GM19023 (cell line): ENCODE results near the gene TRIOBP.

Source experiments
- ATAC-seq: cut with Tn5 transposase; IDR thresholded peaks from one replicate; pipeline ENCODE4 v1.9.1; 2021; ENCODE audit warnings: mild to moderate bottlenecking, moderate library complexity; ENCODE audit not compliant: unreplicated experiment

Gene TRIOBP

GRCh38 chr22:37817705-37818408, 121.0 kb downstream of the TRIOBP start:
- ATAC-seq: no peak

- no peak for ATAC-seq
Measured at GRCh38 chr22:37818409-37819104, 121.7 kb downstream of the TRIOBP start.

GRCh38 chr22:37819105-37819433, 122.2 kb downstream of the TRIOBP start:
- no peak for ATAC-seq

GRCh38 chr22:37820350-37820749, 123.5 kb downstream of the TRIOBP start:
- ATAC-seq: no peak

- ATAC-seq: no peak
Measured at GRCh38 chr22:37822079-37822833, 125.4 kb downstream of the TRIOBP start.

- no peak for ATAC-seq
Measured at GRCh38 chr22:37823134-37823985, 126.5 kb downstream of the TRIOBP start, which contains the start of gene GALR3. Gene GALR3, plus strand, starts transcription at chr22:37823382. Its CDS starts 25 bp downstream, at chr22:37823407.

GRCh38 chr22:37824674-37825641, 128.1 kb downstream of the TRIOBP start:
- ATAC-seq: no peak
